GM23248 (cell line): ENCODE results near the gene NPPB. TPM values are rescaled to one million over a fixed set of nuclear protein-coding genes. Genes with fewer than 3 reads are reported as not detected.

Source experiments
- DNase-seq: peaks from one replicate; pipeline ENCODE4 v3.0.0-alpha.2; 2015
- H2AFZ ChIP-seq: fragments of 200-600 bp; sonication (generic); 2 replicates; pipeline ENCODE4 v1.6.1; 2016; ENCODE audit warnings: antibody characterized with exemption
- H3F3A ChIP-seq: fragments of 200-600 bp; sonication (generic); 2 replicates; pipeline ENCODE4 v1.6.1; 2016; ENCODE audit warnings: mild to moderate bottlenecking, antibody characterized with exemption, mixed run types; ENCODE audit not compliant: insufficient read depth
- H3K27ac ChIP-seq: fragments of 200-600 bp; sonication (generic); 2 replicates; pipeline ENCODE4 v1.5.1; 2016; ENCODE audit warnings: mild to moderate bottlenecking
- H3K27me3 ChIP-seq: fragments of 200-600 bp; sonication (generic); replicated peaks from 2 replicates; pipeline ENCODE4 v1.6.1; 2016; ENCODE audit warnings: mild to moderate bottlenecking; ENCODE audit not compliant: insufficient read depth
- H3K36me3 ChIP-seq: fragments of 200-600 bp; sonication (generic); 2 replicates; pipeline ENCODE4 v1.6.1; 2016; ENCODE audit warnings: low read depth, mild to moderate bottlenecking
- H3K4me1 ChIP-seq: fragments of 200-600 bp; sonication (generic); 2 replicates; pipeline ENCODE4 v1.6.1; 2016; ENCODE audit warnings: mild to moderate bottlenecking; ENCODE audit not compliant: insufficient read depth
- H3K4me2 ChIP-seq: fragments of 200-600 bp; sonication (generic); one replicate; pipeline ENCODE4 v1.6.1; 2016; ENCODE audit warnings: mild to moderate bottlenecking; ENCODE audit not compliant: unreplicated experiment
- H3K4me3 ChIP-seq: fragments of 200-600 bp; sonication (generic); 2 replicates; pipeline ENCODE4 v1.5.1; 2016; ENCODE audit warnings: mild to moderate bottlenecking
- H3K79me2 ChIP-seq: fragments of 200-600 bp; sonication (generic); 2 replicates; pipeline ENCODE4 v1.6.1; 2016; ENCODE audit warnings: mild to moderate bottlenecking; ENCODE audit not compliant: insufficient read depth
- H3K9ac ChIP-seq: fragments of 200-600 bp; sonication (generic); 2 replicates; pipeline ENCODE4 v1.6.1; 2016; ENCODE audit warnings: mild to moderate bottlenecking
- H3K9me2 ChIP-seq: fragments of 200-600 bp; sonication (generic); 2 replicates; pipeline ENCODE4 v1.6.1; 2016; ENCODE audit warnings: mixed run types, mild to moderate bottlenecking, moderate library complexity; ENCODE audit not compliant: insufficient read depth
- H3K9me3 ChIP-seq: fragments of 200-600 bp; sonication (generic); one replicate; pipeline ENCODE4 v1.6.1; 2017; ENCODE audit warnings: low read depth
- H4K20me1 ChIP-seq: fragments of 200-600 bp; sonication (generic); 2 replicates; pipeline ENCODE4 v1.6.0; 2016; ENCODE audit not compliant: insufficient read depth
- EZH2 ChIP-seq: fragments of 200-600 bp; sonication (generic); IDR thresholded peaks from 2 replicates; pipeline ENCODE4 v1.6.1; 2018; ENCODE audit warnings: antibody characterized with exemption, mild to moderate bottlenecking; ENCODE audit not compliant: insufficient read depth, poor library complexity, severe bottlenecking
- EZH2phosphoT487 ChIP-seq: fragments of 200-600 bp; sonication (generic); IDR thresholded peaks from 2 replicates; pipeline ENCODE4 v1.6.1; 2018; ENCODE audit warnings: antibody characterized with exemption, moderate library complexity, mild to moderate bottlenecking, low read depth; ENCODE audit not compliant: insufficient read depth
- WGBS, 2 experiments: methylation state at CpG; one replicate each; pipeline ENCODE4 v1.1.6; 2015 to 2017; ENCODE audit warnings: low lambda C conversion rate in 2 of 2, low coverage in 1 of 2; ENCODE audit errors: missing lambda C conversion rate in 2 of 2; 5-methylcytosine and 5-hydroxymethylcytosine counted together
- in situ Hi-C: fragments of 300-500 bp; cut with MboI; formaldehyde crosslinking; loops from 2 replicates; pipeline ENCODE4 v1.15.0; 2020
- polyA plus RNA-seq: library from polyadenylated mRNA; unstranded; fragments of >200 nt; fragmentation: Nextera tagmentation; extraction: Ambion mirVana; gene quantifications from 2 replicates; pipeline ENCODE4 v1.2.1, GENCODE V29; 2016
- total RNA-seq: library from RNA; depleted of rRNA; stranded (reverse); fragments of >200 nt; shearing (Covaris generic); gene quantifications from 2 replicates; pipeline ENCODE4 v1.2.3, GENCODE V29; 2014

NPPB gene
- total and polyA plus RNA-seq, 2 experiments from 2014 or later = not detected

GRCh38 chr1:11837767-11838348 is 20.9 kb downstream of the NPPB start:
- Histone ChIP-seq H3K4me1 (no peaks in the 10 kb centered on the region), H3K79me2 (no peaks in the 10 kb centered on the region), H3F3A (no peaks in the 10 kb centered on the region), H3K9ac (no peak overlapping the region), H4K20me1 (no peaks in the 10 kb centered on the region), H3K9me3 (no peaks in the 10 kb centered on the region), H3K4me2 (no peak overlapping the region), H3K36me3 (peaks cover 32% of the 10 kb centered on the region), H3K4me3 (no peak overlapping the region), H3K27ac (no peak overlapping the region), H3K9me2 (no peaks in the 10 kb centered on the region), H3K27me3 (no peaks in the 10 kb centered on the region), H2AFZ (no peak overlapping the region)
- no peak for TF ChIP-seq EZH2phosphoT487
- TF ChIP-seq EZH2 = no peak
- in situ Hi-C loops = no loop called here
- no peak for DNase-seq
- 85 to 88% methylated on average over 10 to 11 of the region's 11 CpGs for WGBS, 2 experiments

- no peak for TF ChIP-seq EZH2phosphoT487
- TF ChIP-seq EZH2 = no peak
- DNase-seq = no peak
- no peaks in the 10 kb centered on the region for H4K20me1 ChIP-seq
- no peaks in the 10 kb centered on the region for H3K9me3 ChIP-seq
- H3K4me3 ChIP-seq = no peak overlapping the region
- no peaks in the 10 kb centered on the region for H3F3A ChIP-seq
- no peaks in the 10 kb centered on the region for H3K9me2 ChIP-seq
- H3K27ac ChIP-seq = no peak overlapping the region
- in situ Hi-C loops = no loop called here
- no peaks in the 10 kb centered on the region for H3K79me2 ChIP-seq
- peaks cover 32% of the 10 kb centered on the region for H3K36me3 ChIP-seq
- no peaks in the 10 kb centered on the region for H3K27me3 ChIP-seq
- H3K4me1 ChIP-seq = no peaks in the 10 kb centered on the region
- H3K9ac ChIP-seq = no peak overlapping the region
- WGBS, 2 experiments = 91% methylated on average over 36 of the region's 36 CpGs
- H2AFZ ChIP-seq = no peak overlapping the region
- no peak overlapping the region for H3K4me2 ChIP-seq
These were observed 21.6 kb downstream of the NPPB start for GRCh38 chr1:11836955-11837766.

DNA sequence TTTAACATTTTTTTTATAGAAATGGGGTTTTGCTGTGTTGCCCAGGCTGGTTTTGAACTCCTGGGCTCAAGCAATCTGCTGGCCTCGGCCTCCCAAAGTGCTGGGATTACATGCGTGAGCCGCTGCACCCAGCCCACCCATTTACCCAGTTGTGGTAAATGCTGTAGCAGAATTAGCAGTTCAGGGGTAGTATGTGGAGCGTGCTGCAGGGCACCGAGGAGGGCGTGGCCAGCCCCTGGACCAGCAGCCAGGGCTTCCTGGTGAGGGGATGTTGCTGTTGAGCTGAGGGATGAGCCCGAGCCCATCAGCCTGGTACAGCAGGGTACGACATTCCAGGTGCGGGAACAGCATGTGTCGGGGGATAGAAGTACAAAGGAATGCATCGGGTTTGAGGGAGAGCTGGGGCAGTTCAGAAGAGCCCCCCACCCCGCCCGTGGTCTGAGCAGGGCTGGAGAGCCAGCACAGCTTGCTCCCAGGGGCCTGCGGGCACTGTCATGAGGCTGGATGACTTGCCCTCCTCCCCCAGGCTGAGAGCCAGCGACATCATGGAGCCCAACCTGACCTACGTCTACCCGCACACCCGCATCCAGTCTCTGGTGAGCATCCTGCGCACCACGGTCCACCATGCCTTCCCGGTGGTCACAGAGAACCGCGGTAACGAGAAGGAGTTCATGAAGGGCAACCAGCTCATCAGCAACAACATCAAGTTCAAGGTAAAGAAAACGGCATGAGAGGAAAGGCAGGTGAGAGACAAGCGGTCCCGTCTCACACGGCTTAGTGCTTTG is 23.1 kb downstream of the NPPB start:
- Histone ChIP-seq H4K20me1 (no peaks in the 10 kb centered on the region), H2AFZ (no peak overlapping the region), H3K9ac (no peak overlapping the region), H3K4me3 (no peak overlapping the region), H3K4me2 (no peak overlapping the region), H3K27ac (no peak overlapping the region), H3K9me2 (no peaks in the 10 kb centered on the region), H3K9me3 (no peaks in the 10 kb centered on the region), H3K27me3 (no peaks in the 10 kb centered on the region), H3F3A (no peaks in the 10 kb centered on the region), H3K36me3 (peaks cover 19% of the 10 kb centered on the region), H3K79me2 (no peaks in the 10 kb centered on the region), H3K4me1 (no peaks in the 10 kb centered on the region)
- in situ Hi-C loops = no loop called here
- DNase-seq = no peak
- WGBS, 2 experiments = 91% methylated on average over 28 of the region's 28 CpGs
- TF ChIP-seq EZH2phosphoT487 = no peak
- TF ChIP-seq EZH2 = no peak

GRCh38 chr1:11833900-11834299 is 24.8 kb downstream of the NPPB start:
- H2AFZ ChIP-seq = no peak overlapping the region
- H3F3A ChIP-seq = no peaks in the 10 kb centered on the region
- 95 to 99% methylated on average over 13 of the region's 13 CpGs for WGBS, 2 experiments
- H3K9ac ChIP-seq = no peak overlapping the region
- H3K4me1 ChIP-seq = no peaks in the 10 kb centered on the region
- TF ChIP-seq EZH2 (no peak), EZH2phosphoT487 (no peak)
- no peaks in the 10 kb centered on the region for H3K9me3 ChIP-seq
- H3K27ac ChIP-seq = no peak overlapping the region
- H4K20me1 ChIP-seq = no peaks in the 10 kb centered on the region
- H3K36me3 ChIP-seq = peaks cover 15% of the 10 kb centered on the region
- no peaks in the 10 kb centered on the region for H3K79me2 ChIP-seq
- no peaks in the 10 kb centered on the region for H3K9me2 ChIP-seq
- no peak for DNase-seq
- no peak overlapping the region for H3K4me2 ChIP-seq
- in situ Hi-C loops = no loop called here
- no peak overlapping the region for H3K4me3 ChIP-seq
- H3K27me3 ChIP-seq = no peaks in the 10 kb centered on the region
